Measurements from ENCODE around the gene LIPE.

- TF ChIP-seq EP300 (IDR thresholded peaks at IDR 0.05) = no peak
- TF ChIP-seq POLR2A (IDR thresholded peaks at IDR 0.05) = peak in 2 of 4 donors; percentile 23 to 49
- TF ChIP-seq CTCF (IDR thresholded peaks at IDR 0.05) = no peak
Measured at GRCh38 chr19:42423462-42424344, 3.5 kb downstream of the LIPE start.
